ENCODE data around the gene INSRR.

Gene INSRR

GRCh38 chr1:156873659-156874058, 14.7 kb upstream of the INSRR start:
- DNase-seq: no peak

- DNase-seq: no peak
Measured at GRCh38 chr1:156869455-156869854, 10.5 kb upstream of the INSRR start.

- no peak for DNase-seq
Measured at GRCh38 chr1:156868341-156868740, 9.4 kb upstream of the INSRR start.

GRCh38 chr1:156866249-156866909, 7.5 kb upstream of the INSRR start:
- DNase-seq: no peak

- DNase-seq: no peak
Measured at GRCh38 chr1:156865865-156866248, 6.9 kb upstream of the INSRR start.

GRCh38 chr1:156865258-156865657, 6.3 kb upstream of the INSRR start:
- no peak for DNase-seq

- DNase-seq: no peak
Measured at GRCh38 chr1:156864796-156865195, 5.9 kb upstream of the INSRR start.

GRCh38 chr1:156863631-156864030, 4.7 kb upstream of the INSRR start:
- no peak for DNase-seq

- no peak for DNase-seq
Measured at GRCh38 chr1:156862997-156863599, 4.2 kb upstream of the INSRR start.

GRCh38 chr1:156862584-156862983, 3.7 kb upstream of the INSRR start:
- DNase-seq: no peak

GRCh38 chr1:156860628-156861423, 1.9 kb upstream of the INSRR start, which contains the start of gene NTRK1:
NTRK1 (plus strand) TSS chr1:156860865; CDS start chr1:156860935, 70 bp downstream.
- DNase-seq: no peak

- DNase-seq: no peak
Measured at GRCh38 chr1:156860113-156860627, 1.3 kb upstream of the INSRR start.

GRCh38 chr1:156859523-156860112, 701 bp upstream of the INSRR start:
- DNase-seq: no peak

- DNase-seq: no peak
Measured at GRCh38 chr1:156858555-156858956, 361 bp downstream of the INSRR start.

GRCh38 chr1:156857532-156857931, 1.4 kb downstream of the INSRR start:
- no peak for DNase-seq

- DNase-seq: no peak
Measured at GRCh38 chr1:156856282-156856785, 2.6 kb downstream of the INSRR start.

- DNase-seq: no peak
Measured at GRCh38 chr1:156854634-156855033, 4.3 kb downstream of the INSRR start.

- DNase-seq: no peak
Measured at GRCh38 chr1:156853761-156854160, 5.2 kb downstream of the INSRR start.

- DNase-seq: no peak
Measured at GRCh38 chr1:156852418-156852874, 6.5 kb downstream of the INSRR start.

GRCh38 chr1:156851779-156852417, 7.0 kb downstream of the INSRR start:
- DNase-seq: no peak

GRCh38 chr1:156849151-156849496, 9.8 kb downstream of the INSRR start:
- DNase-seq: no peak

- no peak for DNase-seq
Measured at GRCh38 chr1:156848461-156849150, 10.3 kb downstream of the INSRR start.
